ENCODE measurements around the gene ABCA7. TPM values are rescaled to one million over a fixed set of nuclear protein-coding genes. Genes with fewer than 3 reads are reported as not detected.

ABCA7 gene
- total RNA-seq, 1 donor from 2014 or later = 16.7 TPM

GRCh38 chr19:1094655-1094977, 54.7 kb downstream of the ABCA7 start:
- Mint-ChIP-seq H3K4me1 (ENCODE audit: unreplicated experiment) (peaks cover 28% of the 10 kb centered on the region), H3K36me3 (ENCODE audit: unreplicated experiment) (no peaks in the 10 kb centered on the region), H3K9me3 (ENCODE audit: unreplicated experiment) (no peaks in the 10 kb centered on the region), H3K4me3 (ENCODE audit: unreplicated experiment) (peak overlapping the region; percentile 88), H3K27ac (ENCODE audit: unreplicated experiment) (peak overlapping the region; percentile 58), H3K27me3 (ENCODE audit: unreplicated experiment) (no peaks in the 10 kb centered on the region)
- no peak for TF ChIP-seq CTCF (IDR thresholded peaks at IDR 0.05)
- no peak for DNase-seq (ENCODE audit: extremely low spot score, unreplicated experiment)

GRCh38 chr19:1094978-1095701, 55.2 kb downstream of the ABCA7 start, which contains the start of gene POLR2E:
Gene POLR2E, minus strand, starts transcription at chr19:1095375. Its CDS starts 60 bp downstream, at chr19:1095315.
- H3K36me3 Mint-ChIP-seq (ENCODE audit: unreplicated experiment) = no peaks in the 10 kb centered on the region
- TF ChIP-seq CTCF (IDR thresholded peaks at IDR 0.05) = no peak
- peak; percentile 100 for DNase-seq (ENCODE audit: extremely low spot score, unreplicated experiment)
- peak within 1 kb of the TSS; percentile 78 for H3K27ac Mint-ChIP-seq (ENCODE audit: unreplicated experiment)
- peak within 1 kb of the TSS; percentile 88 for H3K4me3 Mint-ChIP-seq (ENCODE audit: unreplicated experiment)
- no peaks in the 10 kb centered on the region for H3K27me3 Mint-ChIP-seq (ENCODE audit: unreplicated experiment)
- no peaks in the 10 kb centered on the region for H3K9me3 Mint-ChIP-seq (ENCODE audit: unreplicated experiment)
- H3K4me1 Mint-ChIP-seq (ENCODE audit: unreplicated experiment) = peaks cover 33% of the 10 kb centered on the region

- no peak overlapping the region for H3K4me3 Mint-ChIP-seq (ENCODE audit: unreplicated experiment)
- no peak for TF ChIP-seq CTCF (IDR thresholded peaks at IDR 0.05)
- H3K9me3 Mint-ChIP-seq (ENCODE audit: unreplicated experiment) = no peaks in the 10 kb centered on the region
- H3K36me3 Mint-ChIP-seq (ENCODE audit: unreplicated experiment) = no peaks in the 10 kb centered on the region
- no peak overlapping the region for H3K27ac Mint-ChIP-seq (ENCODE audit: unreplicated experiment)
- no peak for DNase-seq (ENCODE audit: extremely low spot score, unreplicated experiment)
- H3K27me3 Mint-ChIP-seq (ENCODE audit: unreplicated experiment) = no peaks in the 10 kb centered on the region
- peaks cover 51% of the 10 kb centered on the region for H3K4me1 Mint-ChIP-seq (ENCODE audit: unreplicated experiment)
These were observed 57.9 kb downstream of the ABCA7 start for GRCh38 chr19:1097810-1098176.

GRCh38 chr19:1098177-1099051, 58.5 kb downstream of the ABCA7 start:
- H3K27me3 Mint-ChIP-seq (ENCODE audit: unreplicated experiment) = no peaks in the 10 kb centered on the region
- no peak for DNase-seq (ENCODE audit: extremely low spot score, unreplicated experiment)
- no peak overlapping the region for H3K4me3 Mint-ChIP-seq (ENCODE audit: unreplicated experiment)
- H3K4me1 Mint-ChIP-seq (ENCODE audit: unreplicated experiment) = peaks cover 53% of the 10 kb centered on the region
- TF ChIP-seq CTCF (IDR thresholded peaks at IDR 0.05) = no peak
- no peaks in the 10 kb centered on the region for H3K36me3 Mint-ChIP-seq (ENCODE audit: unreplicated experiment)
- peak overlapping the region; percentile 80 for H3K27ac Mint-ChIP-seq (ENCODE audit: unreplicated experiment)
- no peaks in the 10 kb centered on the region for H3K9me3 Mint-ChIP-seq (ENCODE audit: unreplicated experiment)

- Mint-ChIP-seq H3K4me3 (ENCODE audit: unreplicated experiment) (peak overlapping the region; percentile 22), H3K36me3 (ENCODE audit: unreplicated experiment) (no peaks in the 10 kb centered on the region), H3K27me3 (ENCODE audit: unreplicated experiment) (no peaks in the 10 kb centered on the region), H3K4me1 (ENCODE audit: unreplicated experiment) (peaks cover 52% of the 10 kb centered on the region), H3K27ac (ENCODE audit: unreplicated experiment) (peak overlapping the region; percentile 98), H3K9me3 (ENCODE audit: unreplicated experiment) (no peaks in the 10 kb centered on the region)
- no peak for TF ChIP-seq CTCF (IDR thresholded peaks at IDR 0.05)
- DNase-seq (ENCODE audit: extremely low spot score, unreplicated experiment) = no peak
These were observed 61.4 kb downstream of the ABCA7 start for GRCh38 chr19:1101337-1101698.
